ENCODE data around the gene FSCN2.
A peak's percentile ranks its signal among the peaks of the same experiment; 100 is the strongest.

FSCN2 gene

DNA sequence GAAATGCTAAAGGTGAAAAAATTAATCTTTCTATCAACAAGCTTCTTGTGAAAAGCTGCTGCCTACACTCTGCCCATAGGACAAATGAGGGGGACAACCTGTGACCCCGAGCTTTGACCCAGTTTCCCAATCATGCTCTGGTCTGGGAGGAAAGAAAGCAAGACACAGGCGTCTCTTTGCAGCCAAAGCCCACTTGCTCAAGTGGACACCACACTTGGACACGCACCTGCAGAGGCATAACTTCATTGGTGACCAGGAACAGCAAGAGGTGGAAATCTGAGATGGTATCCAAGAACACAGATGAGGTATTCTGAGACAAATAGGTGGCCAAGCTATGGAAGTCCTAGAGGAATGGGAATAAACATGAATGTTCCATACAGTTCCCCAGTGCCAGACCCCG is 39.0 kb downstream of the FSCN2 start:
- no peaks in the 10 kb centered on the region for H3F3A ChIP-seq (ENCODE audit: insufficient read depth, low read length)
- TF ChIP-seq CTCF (IDR thresholded peaks at IDR 0.05; ENCODE audit: low read length) (no peak), EZH2 (IDR thresholded peaks at IDR 0.05; ENCODE audit: borderline replicate concordance, low read length) (no peak)
- H3K4me3 ChIP-seq (ENCODE audit: low read depth, low read length, poor library complexity, severe bottlenecking), result no peak overlapping the region
- no peaks in the 10 kb centered on the region for H4K20me1 ChIP-seq (ENCODE audit: insufficient read depth, low read length)
- no peak overlapping the region for H3K9ac ChIP-seq (ENCODE audit: low read length)
- no peak overlapping the region for H2AFZ ChIP-seq (ENCODE audit: low read length)
- H3K27ac ChIP-seq (ENCODE audit: low read depth, low read length, poor library complexity, severe bottlenecking), result peak overlapping the region; percentile 33
- no peaks in the 10 kb centered on the region for H3K79me2 ChIP-seq (ENCODE audit: insufficient read depth, low read length)
- H3K36me3 ChIP-seq (ENCODE audit: insufficient read depth, low read length), result peaks cover 94% of the 10 kb centered on the region
- no peaks in the 10 kb centered on the region for H3K9me2 ChIP-seq (ENCODE audit: low read depth, low read length)
- H3K4me1 ChIP-seq (ENCODE audit: insufficient read depth, low read length, severe bottlenecking), result no peaks in the 10 kb centered on the region
- no peaks in the 10 kb centered on the region for H3K27me3 ChIP-seq (ENCODE audit: insufficient read depth, low read length)
- H3K4me2 ChIP-seq (ENCODE audit: low read length), result no peak overlapping the region
- no peaks in the 10 kb centered on the region for H3K9me3 ChIP-seq (ENCODE audit: low read length)

DNA sequence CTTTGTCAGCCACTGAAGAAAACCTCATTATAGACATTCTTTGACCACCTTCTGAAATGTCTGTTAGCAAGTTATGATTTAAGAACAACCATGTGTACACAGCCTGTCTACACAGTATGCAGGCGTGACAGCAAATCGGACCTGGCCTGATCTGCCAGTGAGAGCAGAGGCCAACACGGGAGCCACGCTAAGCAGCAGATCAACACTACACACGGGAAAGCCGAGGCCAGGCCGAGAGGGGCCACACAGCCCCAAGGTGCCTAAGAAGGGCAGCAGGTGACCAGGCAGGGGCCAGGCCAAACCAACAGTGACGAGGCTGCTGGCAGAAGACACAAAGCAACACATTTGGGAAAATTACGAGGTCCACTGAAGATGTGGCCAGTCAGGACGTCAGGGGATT is 40.2 kb downstream of the FSCN2 start:
- no peaks in the 10 kb centered on the region for H3K27me3 ChIP-seq (ENCODE audit: insufficient read depth, low read length)
- H3K4me3 ChIP-seq (ENCODE audit: low read depth, low read length, poor library complexity, severe bottlenecking), result no peak overlapping the region
- no peaks in the 10 kb centered on the region for H4K20me1 ChIP-seq (ENCODE audit: insufficient read depth, low read length)
- no peak overlapping the region for H3K27ac ChIP-seq (ENCODE audit: low read depth, low read length, poor library complexity, severe bottlenecking)
- no peaks in the 10 kb centered on the region for H3F3A ChIP-seq (ENCODE audit: insufficient read depth, low read length)
- no peaks in the 10 kb centered on the region for H3K4me1 ChIP-seq (ENCODE audit: insufficient read depth, low read length, severe bottlenecking)
- H2AFZ ChIP-seq (ENCODE audit: low read length), result no peak overlapping the region
- no peak overlapping the region for H3K4me2 ChIP-seq (ENCODE audit: low read length)
- no peaks in the 10 kb centered on the region for H3K9me3 ChIP-seq (ENCODE audit: low read length)
- no peak overlapping the region for H3K9ac ChIP-seq (ENCODE audit: low read length)
- peaks cover 90% of the 10 kb centered on the region for H3K36me3 ChIP-seq (ENCODE audit: insufficient read depth, low read length)
- no peaks in the 10 kb centered on the region for H3K9me2 ChIP-seq (ENCODE audit: low read depth, low read length)
- no peaks in the 10 kb centered on the region for H3K79me2 ChIP-seq (ENCODE audit: insufficient read depth, low read length)
- TF ChIP-seq CTCF (IDR thresholded peaks at IDR 0.05; ENCODE audit: low read length) (no peak), EZH2 (IDR thresholded peaks at IDR 0.05; ENCODE audit: borderline replicate concordance, low read length) (no peak)

DNA sequence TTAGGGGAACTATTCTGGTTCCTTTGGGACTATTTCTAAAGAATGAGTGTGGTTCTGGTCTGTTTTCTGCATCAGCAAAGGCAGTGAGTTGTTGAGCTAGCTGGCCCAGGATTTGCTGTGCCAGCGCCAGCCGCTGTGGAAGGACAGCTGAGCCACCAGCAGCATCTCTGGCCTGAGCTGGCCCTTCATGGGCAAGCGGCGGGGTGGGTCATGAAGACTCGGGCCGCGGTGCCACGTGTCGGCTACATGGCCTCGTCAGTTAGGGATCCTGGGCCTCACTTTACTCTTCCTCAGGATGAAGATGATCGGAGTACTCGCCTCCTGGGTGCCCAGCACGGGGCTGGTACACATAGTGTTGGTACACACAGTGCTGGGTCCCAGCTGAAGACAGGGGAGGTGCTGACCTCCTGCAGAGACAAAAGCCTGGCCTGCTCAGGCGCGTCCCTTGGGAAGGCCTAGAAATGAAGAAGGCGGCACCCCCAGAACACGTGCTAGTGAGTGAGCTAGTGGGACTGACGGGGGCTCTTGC is 41.9 kb downstream of the FSCN2 start:
- Histone ChIP-seq H3F3A (ENCODE audit: insufficient read depth, low read length) (no peaks in the 10 kb centered on the region), H4K20me1 (ENCODE audit: insufficient read depth, low read length) (no peaks in the 10 kb centered on the region), H3K4me1 (ENCODE audit: insufficient read depth, low read length, severe bottlenecking) (no peaks in the 10 kb centered on the region)

More for the DNA sequence above, 41.9 kb downstream of the FSCN2 start:
- H3K79me2 ChIP-seq (ENCODE audit: insufficient read depth, low read length), result no peaks in the 10 kb centered on the region
- no peaks in the 10 kb centered on the region for H3K9me3 ChIP-seq (ENCODE audit: low read length)
- H2AFZ ChIP-seq (ENCODE audit: low read length), result no peak overlapping the region
- H3K9me2 ChIP-seq (ENCODE audit: low read depth, low read length), result no peaks in the 10 kb centered on the region
- TF ChIP-seq EZH2 (IDR thresholded peaks at IDR 0.05; ENCODE audit: borderline replicate concordance, low read length) (no peak), CTCF (IDR thresholded peaks at IDR 0.05; ENCODE audit: low read length) (no peak)
- H3K27me3 ChIP-seq (ENCODE audit: insufficient read depth, low read length), result no peaks in the 10 kb centered on the region
- no peak overlapping the region for H3K4me3 ChIP-seq (ENCODE audit: low read depth, low read length, poor library complexity, severe bottlenecking)
- no peak overlapping the region for H3K27ac ChIP-seq (ENCODE audit: low read depth, low read length, poor library complexity, severe bottlenecking)
- peaks cover 87% of the 10 kb centered on the region for H3K36me3 ChIP-seq (ENCODE audit: insufficient read depth, low read length)
- H3K9ac ChIP-seq (ENCODE audit: low read length), result no peak overlapping the region
- H3K4me2 ChIP-seq (ENCODE audit: low read length), result no peak overlapping the region
